HG02759 (cell line): ENCODE data around the gene TRIM62.

ENCODE experiments used
- ATAC-seq: cut with Tn5 transposase; IDR thresholded peaks from one replicate; pipeline ENCODE4 v1.9.1; 2021; ENCODE audit warnings: mild to moderate bottlenecking, moderate library complexity; ENCODE audit not compliant: unreplicated experiment

Gene TRIM62

GRCh38 chr1:33162141-33162540 is 19.7 kb downstream of the TRIM62 start:
- ATAC-seq, result no peak

- ATAC-seq, result no peak
Measured at GRCh38 chr1:33161061-33161681, 20.7 kb downstream of the TRIM62 start.

GRCh38 chr1:33159577-33159976 is 22.3 kb downstream of the TRIM62 start:
- ATAC-seq, result no peak

DNA sequence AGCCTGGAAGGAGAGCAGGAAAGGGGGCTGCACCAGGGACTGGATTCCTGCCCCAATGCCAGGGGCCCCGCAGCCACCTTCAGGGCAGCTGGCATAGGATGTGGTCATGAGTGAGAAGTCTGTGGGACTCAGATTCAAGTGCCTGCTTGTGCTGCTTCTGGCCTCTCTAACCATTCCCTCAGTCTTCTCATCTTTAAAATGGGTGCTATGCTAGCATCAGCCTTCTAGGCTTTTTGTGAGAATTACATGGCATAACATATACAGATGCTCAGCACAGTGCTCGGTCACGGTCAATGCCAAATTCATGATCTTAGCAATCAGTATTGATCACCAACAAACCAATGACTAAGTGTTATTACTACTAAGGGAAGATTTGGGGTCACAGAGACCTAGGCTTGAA is 23.5 kb downstream of the TRIM62 start:
- no peak for ATAC-seq

DNA sequence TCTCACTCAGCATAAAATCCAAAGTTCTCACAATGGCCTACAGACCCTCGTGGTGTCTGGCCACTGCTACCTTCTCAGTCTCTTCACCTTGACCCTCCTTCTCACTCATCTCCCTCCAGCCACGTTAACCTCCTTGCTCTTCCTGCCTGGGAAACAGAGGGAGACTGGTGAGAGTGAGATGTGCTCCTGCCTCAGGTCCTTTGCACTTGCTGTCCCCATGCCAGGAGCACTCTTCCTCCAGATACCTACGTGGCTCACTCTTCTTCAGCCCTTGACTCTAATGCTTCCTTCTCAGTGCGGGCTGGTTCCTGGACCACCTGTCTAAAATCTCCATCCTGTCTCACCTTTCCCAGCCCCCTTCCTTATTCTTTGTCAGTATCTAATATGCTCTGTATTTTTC is 24.7 kb downstream of the TRIM62 start:
- no peak for ATAC-seq

GRCh38 chr1:33155877-33156538 is 25.8 kb downstream of the TRIM62 start:
- ATAC-seq, result no peak

GRCh38 chr1:33153650-33154049 is 28.2 kb downstream of the TRIM62 start:
- no peak for ATAC-seq

DNA sequence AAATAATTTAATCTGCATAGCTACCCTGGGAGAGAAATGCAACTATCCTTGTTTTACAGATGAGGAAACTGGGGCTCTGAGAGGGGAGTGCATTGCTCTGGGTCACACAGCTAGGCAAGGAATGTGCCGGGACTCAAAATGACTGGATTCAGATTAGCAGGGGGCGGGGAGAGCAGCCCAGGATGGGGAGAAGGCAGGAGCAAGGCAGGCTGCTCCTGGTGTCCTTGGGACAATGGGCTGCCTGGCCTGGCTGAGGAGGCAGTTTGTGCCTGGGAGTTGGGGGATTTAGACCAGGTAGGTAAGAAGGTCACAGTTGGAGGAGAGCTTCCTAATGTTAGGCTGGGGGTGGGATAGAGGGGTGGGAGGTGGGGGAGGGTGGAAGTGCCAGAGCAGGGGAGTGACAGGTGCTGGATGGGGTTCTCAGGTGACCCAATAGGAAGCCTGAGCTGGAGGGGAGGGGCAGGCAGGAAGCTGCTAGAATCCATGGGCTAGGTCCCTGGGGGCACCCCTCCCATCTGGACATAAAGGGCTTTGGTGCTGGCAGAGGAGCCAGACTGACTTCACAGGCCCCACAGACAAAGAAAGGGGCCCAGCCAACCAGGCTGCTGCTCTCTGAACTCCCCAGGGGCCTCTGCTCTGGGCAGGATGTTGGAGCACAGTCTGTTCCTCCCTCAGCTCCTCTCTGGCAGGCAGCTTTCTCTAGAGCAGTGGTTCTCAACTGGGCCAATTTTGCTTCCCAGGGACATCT is 29.0 kb downstream of the TRIM62 start:
- no peak for ATAC-seq

DNA sequence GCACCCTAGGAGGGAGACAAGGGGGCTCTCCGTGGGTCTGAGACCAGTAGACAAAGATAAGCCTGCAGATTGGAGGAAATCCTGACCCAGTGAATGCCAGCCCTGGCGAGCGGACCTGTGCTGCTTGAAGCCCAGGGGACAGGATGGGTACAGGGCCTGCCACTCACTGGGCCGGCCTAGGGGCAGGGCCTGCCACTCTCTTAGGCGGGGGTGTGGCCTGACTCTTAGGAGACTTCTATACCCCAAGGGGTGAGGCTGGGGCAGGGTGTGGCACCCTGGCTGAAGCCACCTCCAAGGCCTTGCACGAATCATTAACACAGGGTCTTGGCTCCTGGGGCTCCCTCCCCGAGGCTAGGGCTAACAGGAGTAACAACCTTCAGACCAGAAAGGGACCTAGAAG is 30.7 kb downstream of the TRIM62 start:
- ATAC-seq, result no peak

DNA sequence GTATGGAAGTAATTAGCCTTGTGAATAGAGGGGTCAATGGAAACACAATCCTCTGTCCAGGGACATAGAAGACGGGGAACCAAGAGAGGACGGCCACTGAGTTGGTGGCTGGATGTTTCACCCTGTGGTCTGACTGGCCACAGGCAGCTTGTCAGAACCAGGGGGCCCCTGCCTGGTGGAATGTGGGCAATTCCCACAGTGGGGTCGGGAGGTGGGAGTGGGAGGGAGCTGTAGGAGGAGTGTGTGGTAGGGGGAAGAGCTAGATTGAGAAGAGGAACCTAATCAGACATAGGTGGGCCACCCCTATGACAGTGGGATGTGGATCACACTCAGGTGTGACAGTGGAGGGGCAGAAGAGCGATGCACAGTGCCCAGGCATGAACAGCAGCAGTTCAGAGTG is 31.3 kb downstream of the TRIM62 start:
- ATAC-seq, result no peak

- ATAC-seq, result no peak
Measured at GRCh38 chr1:33149453-33150190, 32.2 kb downstream of the TRIM62 start.

GRCh38 chr1:33148615-33149014 is 33.2 kb downstream of the TRIM62 start:
- no peak for ATAC-seq

- ATAC-seq, result no peak
Measured at GRCh38 chr1:33147997-33148314, 33.9 kb downstream of the TRIM62 start.

DNA sequence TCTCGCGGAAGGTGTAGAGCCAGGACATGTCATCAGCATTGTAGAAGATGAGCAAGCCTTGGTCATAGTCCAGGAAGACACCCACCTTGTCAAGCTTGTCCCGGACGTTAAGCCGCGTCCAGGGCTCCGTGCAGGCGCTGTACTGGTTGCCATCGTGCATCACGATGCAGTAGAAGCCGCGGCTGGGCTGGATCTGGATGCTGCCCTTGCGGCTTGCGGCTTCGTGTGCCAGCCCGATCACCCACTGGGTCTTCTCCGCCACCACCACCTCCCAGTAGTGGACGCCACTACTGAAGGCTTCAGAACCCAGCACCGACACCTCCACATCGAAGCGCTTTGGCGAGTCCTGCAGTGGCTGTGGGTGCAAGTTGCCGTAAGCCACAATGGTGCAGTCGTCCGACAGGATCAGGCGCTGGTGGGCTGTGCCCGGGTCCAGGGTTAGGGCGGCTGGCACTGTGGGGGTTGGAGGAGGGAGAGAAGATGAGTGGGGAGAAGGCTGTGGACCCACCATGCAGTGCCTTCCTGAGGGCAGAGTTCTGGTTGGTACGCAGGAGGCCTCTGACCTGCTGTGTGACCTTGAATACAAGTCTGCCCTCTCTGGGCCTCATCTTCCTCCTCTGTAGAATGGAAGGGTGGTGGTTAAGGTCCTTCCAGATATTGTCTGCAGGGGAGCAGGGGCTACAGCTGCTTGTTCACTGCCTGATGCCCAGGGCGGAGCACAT is 34.4 kb downstream of the TRIM62 start:
- ATAC-seq, result no peak

DNA sequence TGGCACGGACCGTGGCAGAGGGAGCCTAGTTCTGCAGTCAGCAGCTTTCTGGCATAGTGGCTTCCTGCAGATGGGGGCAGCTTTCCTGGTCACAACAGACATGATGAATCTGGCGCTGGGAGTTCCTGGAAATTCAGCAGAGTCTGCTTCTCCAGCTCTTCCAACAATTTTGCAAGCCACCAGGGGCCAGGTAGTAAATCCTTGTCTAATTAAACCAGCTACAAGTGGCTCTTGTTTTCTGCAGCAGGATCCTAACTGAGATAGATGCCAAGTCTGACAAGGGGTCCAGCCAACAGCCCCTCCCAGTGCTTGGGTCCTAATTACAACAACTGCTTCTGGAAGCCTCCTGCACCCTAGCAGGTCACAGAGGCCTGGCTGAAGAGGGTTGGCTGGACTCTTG is 35.8 kb downstream of the TRIM62 start:
- no peak for ATAC-seq

- ATAC-seq, result no peak
Measured at GRCh38 chr1:33143698-33144097, 38.1 kb downstream of the TRIM62 start.

DNA sequence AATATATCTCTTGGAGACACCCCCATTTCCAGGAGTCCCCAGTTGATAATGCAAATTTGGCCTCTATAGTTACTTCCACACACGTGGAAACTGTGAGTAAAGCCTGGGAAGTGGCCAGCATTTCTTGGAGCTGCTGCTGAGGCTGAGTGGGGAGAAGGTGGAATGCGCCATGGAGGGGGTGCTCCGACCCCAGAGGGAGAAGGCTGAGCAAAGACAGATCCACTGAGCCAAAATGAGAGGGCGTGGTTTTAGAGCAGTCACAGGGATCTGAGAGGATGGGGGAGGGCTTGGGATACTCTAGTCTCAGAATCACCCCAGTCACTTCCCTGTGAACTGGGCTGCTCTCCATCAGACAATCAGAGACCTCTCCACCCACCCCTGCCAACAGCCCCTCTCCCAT is 38.7 kb downstream of the TRIM62 start:
- no peak for ATAC-seq

GRCh38 chr1:33142483-33143064 is 39.3 kb downstream of the TRIM62 start:
- ATAC-seq, result no peak

DNA sequence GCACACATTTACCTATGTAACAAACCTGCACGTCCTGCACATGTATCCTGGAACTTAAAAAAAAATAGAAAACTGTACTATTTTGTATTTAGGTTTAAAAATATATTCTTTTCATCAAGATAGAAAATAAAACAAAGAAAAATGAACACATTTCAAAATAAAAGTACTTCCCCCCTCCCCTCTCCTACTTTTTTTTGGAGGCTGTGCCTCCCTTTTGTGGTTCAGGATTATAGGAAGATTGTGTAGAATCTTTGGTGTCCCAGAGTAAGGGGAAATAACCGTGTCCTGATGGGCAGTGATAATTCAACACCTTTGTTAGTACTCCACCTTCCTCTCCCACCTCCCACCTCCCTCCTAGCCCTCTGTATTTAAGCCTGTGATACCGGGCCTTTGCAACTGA is 40.1 kb downstream of the TRIM62 start:
- no peak for ATAC-seq

- no peak for ATAC-seq
Measured at GRCh38 chr1:33141216-33141615, 40.6 kb downstream of the TRIM62 start.
